Measurements from ENCODE around the gene RTN4.

The RTN4 gene

GRCh38 chr2:54981385-54981784 lies 68.9 kb downstream of the RTN4 start:
- no peaks in the 10 kb centered on the region for H3K9me2 ChIP-seq (ENCODE audit: low read depth, low read length)
- H3K4me2 ChIP-seq (ENCODE audit: low read length) = no peak overlapping the region
- H3K27ac ChIP-seq (ENCODE audit: low read depth, low read length, poor library complexity, severe bottlenecking) = no peak overlapping the region
- peaks cover 44% of the 10 kb centered on the region for H3K36me3 ChIP-seq (ENCODE audit: insufficient read depth, low read length)
- H3K4me1 ChIP-seq (ENCODE audit: insufficient read depth, low read length, severe bottlenecking) = peaks cover 20% of the 10 kb centered on the region
- H3K79me2 ChIP-seq (ENCODE audit: insufficient read depth, low read length) = no peaks in the 10 kb centered on the region
- no peaks in the 10 kb centered on the region for H3K27me3 ChIP-seq (ENCODE audit: insufficient read depth, low read length)
- no peaks in the 10 kb centered on the region for H3K9me3 ChIP-seq (ENCODE audit: low read length)
- H3K9ac ChIP-seq (ENCODE audit: low read length) = no peak overlapping the region
- no peaks in the 10 kb centered on the region for H3F3A ChIP-seq (ENCODE audit: insufficient read depth, low read length)
- H3K4me3 ChIP-seq (ENCODE audit: low read depth, low read length, poor library complexity, severe bottlenecking) = no peak overlapping the region
- no peaks in the 10 kb centered on the region for H4K20me1 ChIP-seq (ENCODE audit: insufficient read depth, low read length)
- no peak overlapping the region for H2AFZ ChIP-seq (ENCODE audit: low read length)
- TF ChIP-seq EZH2 (IDR thresholded peaks at IDR 0.05; ENCODE audit: borderline replicate concordance, low read length) = no peak
- no peak for TF ChIP-seq CTCF (IDR thresholded peaks at IDR 0.05; ENCODE audit: low read length)

- H3K27ac ChIP-seq (ENCODE audit: low read depth, low read length, poor library complexity, severe bottlenecking) = no peak overlapping the region
- no peaks in the 10 kb centered on the region for H4K20me1 ChIP-seq (ENCODE audit: insufficient read depth, low read length)
- H3K79me2 ChIP-seq (ENCODE audit: insufficient read depth, low read length) = no peaks in the 10 kb centered on the region
- H2AFZ ChIP-seq (ENCODE audit: low read length) = no peak overlapping the region
- H3F3A ChIP-seq (ENCODE audit: insufficient read depth, low read length) = no peaks in the 10 kb centered on the region
- no peak overlapping the region for H3K9ac ChIP-seq (ENCODE audit: low read length)
- H3K9me3 ChIP-seq (ENCODE audit: low read length) = no peaks in the 10 kb centered on the region
- peaks cover 34% of the 10 kb centered on the region for H3K36me3 ChIP-seq (ENCODE audit: insufficient read depth, low read length)
- H3K4me3 ChIP-seq (ENCODE audit: low read depth, low read length, poor library complexity, severe bottlenecking) = no peak overlapping the region
- H3K4me1 ChIP-seq (ENCODE audit: insufficient read depth, low read length, severe bottlenecking) = peaks cover 20% of the 10 kb centered on the region
- H3K4me2 ChIP-seq (ENCODE audit: low read length) = no peak overlapping the region
- no peaks in the 10 kb centered on the region for H3K9me2 ChIP-seq (ENCODE audit: low read depth, low read length)
- TF ChIP-seq CTCF (IDR thresholded peaks at IDR 0.05; ENCODE audit: low read length) (no peak), EZH2 (IDR thresholded peaks at IDR 0.05; ENCODE audit: borderline replicate concordance, low read length) (no peak)
- H3K27me3 ChIP-seq (ENCODE audit: insufficient read depth, low read length) = no peaks in the 10 kb centered on the region
These were observed 70.8 kb downstream of the RTN4 start for GRCh38 chr2:54979321-54980044.

DNA sequence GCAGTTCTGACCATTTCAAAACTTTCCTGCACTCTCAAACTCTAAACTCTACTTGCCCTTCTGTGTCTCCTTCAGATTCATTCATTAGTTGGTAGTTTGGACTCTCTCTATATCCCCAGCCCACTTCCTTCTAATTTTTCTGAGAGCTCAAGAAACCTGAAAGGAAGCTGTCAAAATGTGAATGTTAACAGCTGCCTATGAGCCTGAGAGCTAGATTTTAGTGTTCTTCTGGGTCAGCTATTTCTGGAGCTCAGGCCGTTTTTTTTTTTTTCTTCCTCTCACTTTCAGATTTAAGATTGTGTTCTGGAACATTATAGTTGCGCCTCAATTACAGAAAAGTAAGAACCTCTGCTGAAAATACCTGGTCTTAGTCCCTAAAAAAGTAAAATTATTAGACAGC lies 73.1 kb downstream of the RTN4 start:
- Histone ChIP-seq H3F3A (ENCODE audit: insufficient read depth, low read length) (no peaks in the 10 kb centered on the region), H4K20me1 (ENCODE audit: insufficient read depth, low read length) (no peaks in the 10 kb centered on the region), H3K4me3 (ENCODE audit: low read depth, low read length, poor library complexity, severe bottlenecking) (no peak overlapping the region), H3K36me3 (ENCODE audit: insufficient read depth, low read length) (peaks cover 38% of the 10 kb centered on the region), H2AFZ (ENCODE audit: low read length) (no peak overlapping the region), H3K4me1 (ENCODE audit: insufficient read depth, low read length, severe bottlenecking) (peaks cover 20% of the 10 kb centered on the region), H3K27me3 (ENCODE audit: insufficient read depth, low read length) (no peaks in the 10 kb centered on the region), H3K79me2 (ENCODE audit: insufficient read depth, low read length) (no peaks in the 10 kb centered on the region), H3K9me3 (ENCODE audit: low read length) (no peaks in the 10 kb centered on the region), H3K4me2 (ENCODE audit: low read length) (no peak overlapping the region), H3K9ac (ENCODE audit: low read length) (no peak overlapping the region), H3K27ac (ENCODE audit: low read depth, low read length, poor library complexity, severe bottlenecking) (peak overlapping the region; percentile 39), H3K9me2 (ENCODE audit: low read depth, low read length) (no peaks in the 10 kb centered on the region)
- TF ChIP-seq CTCF (IDR thresholded peaks at IDR 0.05; ENCODE audit: low read length) = no peak
- no peak for TF ChIP-seq EZH2 (IDR thresholded peaks at IDR 0.05; ENCODE audit: borderline replicate concordance, low read length)
